ENCODE data around the gene RSRP1.
A peak's percentile ranks its signal among the peaks of the same experiment; 100 is the strongest.

Gene RSRP1

GRCh38 chr1:25220666-25221065 is 26.6 kb downstream of the RSRP1 start:
- no peak for TF ChIP-seq CTCF (IDR thresholded peaks at IDR 0.05)
- DNase-seq (ENCODE audit: low spot score), result no peak

GRCh38 chr1:25219661-25220251 is 27.5 kb downstream of the RSRP1 start:
- H3K4me3 ChIP-seq, result no peak overlapping the region
- no peak overlapping the region for H3K27ac ChIP-seq
- no peak for TF ChIP-seq CTCF (IDR thresholded peaks at IDR 0.05)
- no peak for DNase-seq (ENCODE audit: low spot score)

More at GRCh38 chr1:25220666-25221065, 26.6 kb downstream of the RSRP1 start:
- H3K4me3 ChIP-seq, result no peak overlapping the region
- H3K27ac ChIP-seq, result no peak overlapping the region

- Histone ChIP-seq H3K4me3 (no peak overlapping the region), H3K27ac (no peak overlapping the region)
- DNase-seq (ENCODE audit: low spot score), result peak; percentile 38
- TF ChIP-seq CTCF (IDR thresholded peaks at IDR 0.05), result no peak
Observed at GRCh38 chr1:25217598-25218232, 29.5 kb downstream of the RSRP1 start.

- Histone ChIP-seq H3K27ac (no peak overlapping the region), H3K4me3 (no peak overlapping the region)
- DNase-seq (ENCODE audit: low spot score), result peak; percentile 40
- no peak for TF ChIP-seq CTCF (IDR thresholded peaks at IDR 0.05)
Observed at GRCh38 chr1:25217015-25217414, 30.2 kb downstream of the RSRP1 start.

- no peak overlapping the region for H3K27ac ChIP-seq
- no peak overlapping the region for H3K4me3 ChIP-seq
- no peak for TF ChIP-seq CTCF (IDR thresholded peaks at IDR 0.05)
- DNase-seq (ENCODE audit: low spot score), result no peak
Observed at GRCh38 chr1:25216123-25216522, 31.1 kb downstream of the RSRP1 start.

GRCh38 chr1:25212725-25213124 is 34.5 kb downstream of the RSRP1 start:
- DNase-seq (ENCODE audit: low spot score), result no peak
- Histone ChIP-seq H3K4me3 (no peak overlapping the region), H3K27ac (no peak overlapping the region)
- no peak for TF ChIP-seq CTCF (IDR thresholded peaks at IDR 0.05)

GRCh38 chr1:25210728-25211127 is 36.5 kb downstream of the RSRP1 start:
- DNase-seq (ENCODE audit: low spot score), result no peak
- TF ChIP-seq CTCF (IDR thresholded peaks at IDR 0.05), result no peak
- no peak overlapping the region for H3K27ac ChIP-seq
- no peak overlapping the region for H3K4me3 ChIP-seq

Data from coronary artery (tissue), 2 donors.